ENCODE measurements around the gene GPR68.

GPR68 gene

DNA sequence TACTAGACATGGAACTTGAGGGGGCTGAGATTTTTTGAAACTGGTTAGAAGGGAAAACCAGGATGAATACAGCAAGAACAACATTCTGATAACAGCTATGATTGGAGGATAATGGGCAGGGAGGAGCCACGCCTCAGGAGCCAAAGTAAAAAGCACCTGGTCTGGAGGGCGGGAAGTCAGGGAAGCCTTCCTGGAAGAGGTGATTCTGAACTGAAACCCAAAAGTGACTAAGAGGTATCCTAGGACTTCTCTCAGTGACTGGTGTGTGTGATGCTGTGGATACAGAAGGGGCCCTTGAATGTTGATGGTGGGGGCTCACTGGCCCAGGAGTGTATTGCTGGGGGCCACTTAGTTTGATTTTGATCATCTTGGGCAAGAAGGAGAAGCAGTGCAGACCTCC is 18.8 kb upstream of the GPR68 start:
- H3K4me3 ChIP-seq (ENCODE audit: low read depth, low read length): no peak overlapping the region
- POLR2A ChIA-PET: no interaction called here
- DNase-seq (ENCODE audit: low read depth, low spot score): no peak
- TF ChIP-seq, protein P1, sequence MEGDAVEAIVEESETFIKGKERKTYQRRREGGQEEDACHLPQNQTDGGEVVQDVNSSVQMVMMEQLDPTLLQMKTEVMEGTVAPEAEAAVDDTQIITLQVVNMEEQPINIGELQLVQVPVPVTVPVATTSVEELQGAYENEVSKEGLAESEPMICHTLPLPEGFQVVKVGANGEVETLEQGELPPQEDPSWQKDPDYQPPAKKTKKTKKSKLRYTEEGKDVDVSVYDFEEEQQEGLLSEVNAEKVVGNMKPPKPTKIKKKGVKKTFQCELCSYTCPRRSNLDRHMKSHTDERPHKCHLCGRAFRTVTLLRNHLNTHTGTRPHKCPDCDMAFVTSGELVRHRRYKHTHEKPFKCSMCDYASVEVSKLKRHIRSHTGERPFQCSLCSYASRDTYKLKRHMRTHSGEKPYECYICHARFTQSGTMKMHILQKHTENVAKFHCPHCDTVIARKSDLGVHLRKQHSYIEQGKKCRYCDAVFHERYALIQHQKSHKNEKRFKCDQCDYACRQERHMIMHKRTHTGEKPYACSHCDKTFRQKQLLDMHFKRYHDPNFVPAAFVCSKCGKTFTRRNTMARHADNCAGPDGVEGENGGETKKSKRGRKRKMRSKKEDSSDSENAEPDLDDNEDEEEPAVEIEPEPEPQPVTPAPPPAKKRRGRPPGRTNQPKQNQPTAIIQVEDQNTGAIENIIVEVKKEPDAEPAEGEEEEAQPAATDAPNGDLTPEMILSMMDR (IDR thresholded peaks at IDR 0.05; ENCODE audit: insufficient read depth, low read length, missing control alignments): no peak
- CTCF ChIA-PET: interaction anchor here (2.8 kb wide), 1 partner anchor 21 kb away, joined by 14 read pairs; no protein-coding TSS in a partner anchor

DNA sequence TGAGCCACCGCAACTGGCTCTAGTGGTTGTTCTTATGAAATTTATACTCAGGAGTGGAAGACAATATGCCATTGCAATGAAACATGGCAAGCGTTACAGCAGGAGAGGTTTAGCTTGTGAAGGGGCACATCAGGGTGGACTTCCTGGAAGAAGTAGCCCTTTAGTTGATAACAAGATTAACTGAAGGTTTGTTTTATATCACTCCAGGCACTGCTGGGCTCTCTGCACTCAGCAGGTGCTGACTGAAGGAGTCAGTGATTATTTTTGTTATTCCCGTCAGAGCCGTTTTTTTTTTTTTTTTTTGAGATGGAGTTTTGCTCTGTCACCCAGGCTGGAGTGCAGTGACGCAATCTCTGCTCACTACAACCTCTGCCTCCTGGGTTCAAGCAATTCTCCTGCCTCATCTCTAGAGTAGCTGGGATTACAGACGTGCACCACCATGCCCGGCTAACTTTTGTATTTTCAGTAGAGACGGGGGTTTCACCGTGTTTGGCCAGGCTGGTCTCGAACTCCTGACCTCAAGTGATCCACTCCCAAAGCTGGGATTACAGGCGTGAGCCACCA is 17.6 kb upstream of the GPR68 start:
- no peak for DNase-seq (ENCODE audit: low read depth, low spot score)
- no peak overlapping the region for H3K4me3 ChIP-seq (ENCODE audit: low read depth, low read length)
- ChIA-PET CTCF (no interaction called here), POLR2A (no interaction called here)
- TF ChIP-seq, protein P1 (IDR thresholded peaks at IDR 0.05; ENCODE audit: insufficient read depth, low read length, missing control alignments): no peak

DNA sequence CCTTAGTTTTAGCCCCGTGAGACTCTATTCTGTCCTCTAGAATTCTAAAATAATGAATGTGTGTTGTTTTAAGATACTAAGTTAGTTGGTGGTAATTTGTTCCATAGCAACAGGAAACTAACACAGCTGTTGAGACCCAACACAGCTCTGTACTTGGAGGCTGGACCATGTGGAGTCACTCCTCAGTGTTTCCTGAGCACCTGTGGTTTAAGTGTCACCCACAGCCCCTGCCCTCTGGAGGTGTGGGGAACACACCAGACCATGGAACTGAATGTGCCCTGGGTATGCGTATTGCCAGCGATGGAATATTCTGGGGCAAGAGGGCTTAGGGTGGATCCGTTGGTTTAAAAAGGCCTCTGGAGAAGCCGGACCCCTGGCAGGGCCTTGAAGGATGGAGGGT is 16.6 kb upstream of the GPR68 start:
- TF ChIP-seq, protein P1 (IDR thresholded peaks at IDR 0.05; ENCODE audit: insufficient read depth, low read length, missing control alignments): no peak
- H3K4me3 ChIP-seq (ENCODE audit: low read depth, low read length): no peak overlapping the region
- DNase-seq (ENCODE audit: low read depth, low spot score): no peak
- ChIA-PET POLR2A (no interaction called here), CTCF (interaction anchor here (0.6 to 1.2 kb wide), 2 partner anchors 18 to 359 kb away, joined by 3 read pairs; no protein-coding TSS in a partner anchor)

DNA sequence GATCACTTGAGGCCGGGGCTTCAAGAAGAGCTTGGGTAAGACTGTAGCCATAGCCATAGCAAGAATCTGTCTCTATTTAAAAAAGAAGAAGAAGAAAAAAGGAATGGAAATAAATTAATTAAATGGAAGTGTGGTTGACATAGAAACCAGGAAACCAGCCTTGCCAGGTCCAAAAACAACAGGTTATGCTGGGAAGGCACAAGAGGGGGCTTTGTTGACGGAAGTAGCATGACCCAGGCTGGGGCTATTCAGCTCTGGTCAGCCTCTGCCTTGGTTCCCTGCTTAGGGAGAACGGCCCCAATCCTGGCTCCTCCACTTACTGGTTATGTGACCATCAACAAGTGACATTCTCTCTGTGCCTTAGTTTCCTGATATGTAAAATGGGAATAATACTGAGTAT is 14.4 kb upstream of the GPR68 start:
- CTCF ChIA-PET: interaction anchor here (0.7 kb wide), 1 partner anchor 88 kb away, joined by 3 read pairs; no protein-coding TSS in a partner anchor

DNA sequence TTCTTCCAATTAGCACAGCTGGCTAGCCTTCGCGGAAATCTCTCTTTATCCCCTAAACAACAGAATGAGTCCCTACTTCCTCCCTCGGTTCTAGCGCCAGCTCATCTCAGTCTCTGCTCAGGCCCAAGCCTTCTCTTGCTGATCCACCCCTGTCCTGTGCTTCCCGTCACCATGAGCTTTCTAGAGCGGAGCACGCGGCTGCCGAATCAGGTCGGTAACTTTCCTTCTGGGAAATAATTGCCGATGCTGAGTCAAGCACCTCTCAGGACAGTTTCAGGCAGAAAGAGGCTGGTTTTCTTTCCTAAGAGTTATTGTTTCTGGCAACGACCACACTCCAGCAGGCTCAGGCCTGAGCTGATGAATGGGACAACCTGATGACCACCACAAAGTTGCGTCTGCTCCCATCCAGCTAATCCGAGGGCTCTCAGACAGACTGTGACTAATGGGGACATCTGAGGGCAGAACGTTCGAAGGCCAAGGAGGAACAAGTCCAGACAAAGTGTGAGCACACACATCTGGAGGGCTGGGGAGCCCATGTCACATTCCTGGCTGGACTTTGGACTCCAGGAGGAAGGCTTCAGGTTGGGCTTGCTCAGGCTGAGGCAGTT is 13.6 kb upstream of the GPR68 start:
- no peak for DNase-seq (ENCODE audit: low read depth, low spot score)
- ChIA-PET POLR2A (interaction anchor here (0.7 kb wide), 1 partner anchor 14 kb away, joined by 3 read pairs; the partner anchor contains the start of gene GPR68), CTCF (interaction anchor here (1.3 to 1.9 kb wide), 2 partner anchors 27 to 81 kb away, joined by 4 to 6 read pairs; no protein-coding TSS in a partner anchor)
- no peak overlapping the region for H3K4me3 ChIP-seq (ENCODE audit: low read depth, low read length)
- TF ChIP-seq, protein P1 (IDR thresholded peaks at IDR 0.05; ENCODE audit: insufficient read depth, low read length, missing control alignments): no peak

More for the DNA sequence above, 14.4 kb upstream of the GPR68 start:
- DNase-seq (ENCODE audit: low read depth, low spot score): no peak
- POLR2A ChIA-PET: no interaction called here
- TF ChIP-seq, protein P1 (IDR thresholded peaks at IDR 0.05; ENCODE audit: insufficient read depth, low read length, missing control alignments): no peak
- no peak overlapping the region for H3K4me3 ChIP-seq (ENCODE audit: low read depth, low read length)

DNA sequence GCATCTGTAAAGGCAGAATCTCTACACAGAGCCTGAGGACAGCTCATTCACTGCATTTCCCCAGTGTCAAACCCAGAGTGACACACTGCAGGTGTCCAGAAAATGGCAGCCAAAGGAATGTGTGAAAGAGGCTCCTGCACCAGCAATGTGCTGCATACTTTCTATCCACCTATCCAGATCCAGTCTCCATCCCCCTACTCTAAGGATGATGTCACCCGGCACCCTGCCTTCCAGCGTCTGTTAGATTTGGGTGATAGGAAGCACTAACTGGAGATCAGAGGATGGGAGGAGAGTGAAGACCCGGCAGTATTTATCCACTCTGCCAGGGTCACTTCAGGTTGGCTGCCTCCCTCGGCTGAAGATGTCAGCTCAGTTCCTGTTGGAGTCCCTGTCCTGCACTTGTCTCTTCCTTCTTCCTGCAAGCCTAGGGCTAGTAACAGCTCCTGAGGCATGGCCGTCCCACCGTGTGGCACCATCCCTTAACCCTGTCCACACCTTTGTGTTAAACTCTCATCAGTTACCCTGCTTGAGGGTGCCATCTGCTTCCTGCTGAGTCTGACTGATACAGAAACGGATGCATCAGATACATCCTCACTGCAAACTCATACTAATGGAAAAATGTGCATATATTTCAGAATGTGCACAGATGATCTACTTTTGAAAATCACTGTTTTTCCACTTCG is 13.0 kb upstream of the GPR68 start:
- TF ChIP-seq, protein P1 (IDR thresholded peaks at IDR 0.05; ENCODE audit: insufficient read depth, low read length, missing control alignments): no peak
- H3K4me3 ChIP-seq (ENCODE audit: low read depth, low read length): no peak overlapping the region
- no peak for DNase-seq (ENCODE audit: low read depth, low spot score)
- ChIA-PET CTCF (interaction anchor here (0.9 to 1.9 kb wide), 4 partner anchors 13 to 84 kb away, joined by 3 to 7 read pairs (median 5); no protein-coding TSS in a partner anchor), POLR2A (no interaction called here)

All from AG04449 (cell line).